HG03460 (cell line): ENCODE data around the gene COL8A1.

Source experiments
- ATAC-seq: cut with Tn5 transposase; IDR thresholded peaks from one replicate; pipeline ENCODE4 v1.9.1; 2021; ENCODE audit not compliant: unreplicated experiment

Gene COL8A1

GRCh38 chr3:99757966-99758365, 119.6 kb downstream of the COL8A1 start:
- ATAC-seq = no peak

DNA sequence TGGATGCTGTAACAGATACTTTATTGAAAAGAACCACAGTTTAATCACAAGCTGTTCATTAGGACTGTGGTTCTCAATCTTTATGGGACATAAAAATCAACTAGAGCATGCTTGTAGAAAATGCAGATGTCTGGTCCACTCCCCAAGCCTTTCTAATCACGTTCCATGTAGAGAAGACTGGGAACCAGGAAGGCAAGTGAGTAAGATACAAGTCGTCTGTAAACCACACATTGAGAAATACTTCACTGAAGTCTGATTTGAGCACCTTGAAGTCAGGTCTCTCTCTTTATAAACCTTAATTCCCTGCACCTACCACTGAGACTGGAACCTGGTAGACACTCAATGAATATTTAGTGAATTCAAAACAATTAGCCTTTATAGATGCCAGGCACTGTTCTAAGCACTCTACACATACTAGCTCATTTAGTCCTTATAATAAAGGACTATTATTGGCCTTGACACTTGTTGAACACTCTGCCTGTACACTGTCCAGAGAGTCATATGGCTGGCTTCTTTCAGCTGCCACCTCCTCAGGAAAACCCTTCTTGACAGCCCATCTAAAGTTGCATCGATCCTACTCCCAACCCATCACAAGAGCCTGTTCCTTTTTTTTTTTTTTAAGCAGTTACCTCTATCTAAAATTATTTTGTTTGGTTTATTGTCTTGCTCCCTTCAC, 120.2 kb downstream of the COL8A1 start:
- ATAC-seq = no peak

DNA sequence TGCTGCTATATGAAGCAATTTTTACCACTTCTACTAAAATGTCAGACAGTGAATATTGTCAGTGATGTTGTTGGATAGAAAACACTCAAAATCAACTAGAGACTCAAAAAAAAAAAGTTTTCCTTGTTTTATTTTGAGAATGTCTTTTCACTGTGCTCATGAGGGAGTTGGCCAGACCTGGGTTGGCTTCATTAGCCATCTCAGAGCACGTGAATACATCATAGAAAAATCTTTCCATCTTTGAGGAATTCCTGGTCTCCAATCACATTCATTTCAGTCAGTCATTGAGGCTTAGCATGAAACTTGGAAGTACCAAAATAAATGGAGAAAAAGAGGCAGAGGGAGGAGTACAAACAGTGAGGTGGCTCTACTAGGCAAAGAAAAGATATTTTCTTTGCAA, 121.6 kb downstream of the COL8A1 start:
- no peak for ATAC-seq

GRCh38 chr3:99760629-99761028, 122.2 kb downstream of the COL8A1 start:
- ATAC-seq = no peak

DNA sequence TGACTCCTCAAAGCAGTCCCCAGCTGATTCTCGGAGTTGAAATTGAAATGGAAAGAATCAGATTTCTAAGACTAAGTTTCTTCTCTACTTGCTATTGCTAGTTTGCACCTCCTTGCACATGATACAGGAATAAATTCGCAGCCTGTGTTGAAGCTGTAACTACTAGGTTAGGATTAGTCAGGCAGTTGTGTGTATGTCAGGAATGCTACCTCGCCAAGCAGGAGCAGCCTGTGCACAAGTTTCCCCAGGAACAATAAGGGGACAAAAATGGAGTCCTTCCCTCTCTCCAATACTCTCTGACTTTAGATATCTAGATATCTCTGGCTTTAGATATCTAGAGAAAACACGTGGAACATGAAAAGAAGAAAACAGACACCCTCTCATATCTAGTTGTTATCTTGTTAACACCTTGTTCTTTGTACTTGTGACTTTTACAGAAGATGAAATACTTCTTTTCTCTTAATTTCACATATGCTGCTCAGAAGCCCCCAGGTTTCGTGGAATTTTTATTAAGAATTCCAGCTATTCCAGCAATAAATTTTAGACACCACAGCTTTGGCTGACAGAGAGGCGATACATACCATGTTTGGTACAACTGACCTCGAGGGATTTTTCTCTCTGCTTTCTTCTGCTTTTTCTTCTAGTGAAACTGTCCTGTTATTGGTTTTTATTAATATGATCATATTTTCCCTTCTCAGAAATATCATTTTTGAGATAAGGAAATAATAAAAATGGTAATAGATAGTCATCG, 123.2 kb downstream of the COL8A1 start:
- ATAC-seq = no peak

GRCh38 chr3:99762901-99763300, 124.5 kb downstream of the COL8A1 start:
- ATAC-seq = no peak

DNA sequence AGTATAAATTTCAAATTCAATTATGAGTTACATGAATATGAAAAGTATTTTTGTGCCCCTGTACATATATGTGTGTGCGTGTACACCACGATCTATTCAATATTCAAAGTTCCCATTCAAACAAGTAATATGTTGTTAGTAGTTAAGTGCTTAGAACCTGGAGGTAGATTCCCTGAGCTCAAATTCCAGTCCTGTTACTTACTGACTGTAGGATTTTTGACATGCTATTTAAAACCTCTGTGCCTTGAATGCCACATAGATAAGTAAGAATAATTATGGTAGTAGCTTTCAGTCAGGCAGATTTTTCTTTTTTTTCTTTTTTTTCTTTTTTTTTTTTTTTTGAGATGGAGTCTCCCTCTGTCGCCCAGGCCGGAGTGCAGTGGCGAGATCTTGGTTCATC, 126.0 kb downstream of the COL8A1 start:
- no peak for ATAC-seq

GRCh38 chr3:99765042-99765942, 126.9 kb downstream of the COL8A1 start:
- ATAC-seq = no peak

DNA sequence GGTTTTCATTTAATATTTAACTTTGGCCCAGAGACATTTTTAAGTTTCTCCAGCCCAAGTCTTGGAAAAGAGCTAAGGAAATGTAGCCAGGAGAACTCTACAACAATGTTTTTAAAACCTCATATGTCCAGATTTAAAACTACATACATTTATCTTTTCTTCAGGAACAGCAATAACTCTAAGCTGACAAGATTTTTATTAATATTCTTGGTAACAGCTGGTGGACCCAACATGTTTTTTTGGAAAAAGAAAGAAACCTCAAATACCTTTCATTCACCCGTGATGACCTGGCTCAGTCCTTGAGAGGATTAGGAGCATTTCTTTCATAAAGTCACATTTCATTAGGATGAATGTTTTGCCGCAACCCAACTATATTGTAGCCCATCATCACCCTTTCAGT, 128.9 kb downstream of the COL8A1 start:
- ATAC-seq = no peak

DNA sequence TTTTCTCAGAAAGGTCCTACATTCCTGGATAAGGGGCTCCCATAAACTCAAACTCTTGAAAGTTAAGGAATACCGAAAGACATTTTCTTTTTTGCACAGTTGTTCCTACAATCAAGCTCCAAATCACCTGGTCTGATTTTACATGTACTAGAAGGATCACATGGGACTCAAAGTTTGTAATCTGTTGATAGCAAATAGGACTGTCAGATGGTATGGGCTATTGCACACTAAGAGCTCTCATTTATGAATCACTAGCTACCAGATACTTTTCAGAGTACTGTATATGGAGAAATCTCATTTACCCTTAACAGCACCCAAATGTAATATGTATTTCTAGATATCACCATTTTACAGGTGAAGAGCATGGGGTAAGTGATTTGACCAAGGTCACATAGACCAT, 129.7 kb downstream of the COL8A1 start:
- no peak for ATAC-seq

- ATAC-seq = no peak
These were observed 130.6 kb downstream of the COL8A1 start for GRCh38 chr3:99768808-99769501.

DNA sequence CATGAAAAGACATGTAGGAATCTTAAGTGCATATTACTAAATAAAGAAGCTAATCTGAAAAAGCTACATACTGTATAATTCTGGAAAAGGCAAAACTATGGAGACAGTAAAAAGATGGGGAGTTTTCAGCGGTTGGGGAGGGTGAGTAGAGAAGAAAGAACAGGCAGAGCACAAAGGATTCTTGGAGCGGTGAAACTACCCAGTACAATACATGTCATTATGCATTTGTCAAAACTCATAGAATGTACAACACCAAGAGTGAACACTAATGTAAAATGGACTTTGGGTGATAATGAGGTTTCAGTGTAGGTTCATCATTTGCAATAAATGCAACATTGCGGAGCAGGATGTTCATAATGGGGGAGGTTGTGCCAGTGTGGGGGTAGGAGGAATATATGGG, 133.8 kb downstream of the COL8A1 start:
- no peak for ATAC-seq

DNA sequence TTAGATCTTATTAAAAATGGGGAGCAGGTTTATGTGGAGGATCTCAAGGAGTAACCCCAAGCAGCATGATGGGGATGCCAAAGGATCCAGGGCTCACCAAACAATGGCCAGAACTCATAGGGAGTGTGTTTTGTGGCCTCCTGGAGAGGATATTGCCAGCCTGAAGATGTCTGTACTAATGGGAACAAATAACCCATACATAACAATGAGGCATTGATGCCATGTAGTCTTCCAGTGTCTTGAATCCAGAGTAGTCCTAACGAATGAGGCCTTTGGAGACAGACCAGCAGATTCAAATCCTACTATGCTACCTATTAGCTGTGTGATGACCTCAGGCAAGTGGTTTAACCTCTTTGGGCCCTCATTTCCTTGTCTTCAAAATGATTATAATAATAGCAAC, 134.3 kb downstream of the COL8A1 start:
- ATAC-seq = no peak

DNA sequence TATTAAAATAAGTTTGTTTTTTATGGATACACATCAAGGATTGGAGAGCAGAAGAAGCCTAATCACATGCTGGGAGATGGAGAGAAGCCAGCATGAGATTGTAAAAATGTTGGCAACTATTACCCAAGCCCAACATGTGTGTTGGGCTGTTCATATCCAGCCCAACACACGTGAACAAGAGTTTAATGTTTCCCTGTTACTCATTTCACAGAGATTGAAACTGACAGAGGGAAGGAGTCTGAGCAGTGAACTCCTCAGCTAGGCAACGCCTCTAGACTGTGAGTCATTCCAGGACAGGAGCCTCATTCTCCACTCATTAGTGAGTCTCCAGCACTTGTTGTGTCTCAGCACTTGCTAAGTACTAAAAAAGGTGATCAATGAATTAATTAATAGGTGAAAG, 136.1 kb downstream of the COL8A1 start:
- peak; percentile 95 for ATAC-seq

DNA sequence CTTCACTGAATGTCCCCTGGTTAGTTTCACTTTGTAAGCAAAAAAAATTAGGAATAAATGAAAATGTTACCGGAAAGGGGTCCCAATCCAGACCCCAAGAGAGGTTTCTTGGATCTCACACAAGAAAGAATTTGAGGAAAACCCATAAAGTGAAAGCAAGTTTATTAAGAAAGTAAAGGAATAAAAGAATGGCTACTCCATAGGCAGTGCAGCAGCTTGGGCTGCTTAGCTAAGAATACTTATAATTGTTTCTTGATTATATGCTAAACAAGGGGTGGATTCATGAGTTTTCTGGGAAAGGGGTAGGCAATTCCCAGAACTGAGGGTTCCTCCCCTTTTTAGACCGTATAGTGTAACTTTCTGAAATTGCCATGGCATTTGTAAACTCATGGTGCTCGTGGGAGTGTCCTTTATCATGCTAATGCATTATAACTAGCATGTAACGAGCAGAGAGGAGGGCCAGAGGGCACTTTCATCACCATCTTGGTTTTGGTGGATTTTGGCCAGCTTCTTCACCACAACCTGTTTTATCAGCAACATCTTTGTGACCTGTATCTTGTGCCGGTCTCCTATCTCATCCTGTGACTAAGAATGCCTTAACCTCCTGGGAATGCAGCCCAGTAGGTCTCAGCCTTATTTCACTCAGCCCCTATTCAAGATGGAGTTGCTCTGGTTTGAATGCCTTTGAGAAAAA, 138.3 kb downstream of the COL8A1 start:
- no peak for ATAC-seq

- ATAC-seq = no peak
These were observed 138.8 kb downstream of the COL8A1 start for GRCh38 chr3:99777210-99777549.

GRCh38 chr3:99777708-99778107, 139.3 kb downstream of the COL8A1 start:
- ATAC-seq = no peak

DNA sequence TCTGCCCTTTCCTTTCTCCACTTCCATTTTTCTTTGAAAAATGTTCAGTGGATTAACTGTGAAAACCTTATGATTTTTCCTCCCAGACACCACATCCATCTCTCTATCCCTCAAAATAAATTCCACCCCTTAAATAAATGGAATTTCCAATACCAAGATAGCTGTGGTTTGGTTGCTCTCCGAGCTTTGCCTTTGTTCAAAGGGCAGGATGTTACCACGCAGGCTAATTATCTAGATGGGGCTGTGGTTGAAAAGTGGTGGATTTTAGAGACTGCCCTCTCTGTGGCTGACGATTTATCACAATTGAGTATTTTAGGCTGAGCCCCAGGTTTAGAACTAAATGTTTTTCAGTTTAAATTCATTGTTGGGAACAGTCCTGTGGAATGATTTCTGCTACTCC, 142.4 kb downstream of the COL8A1 start:
- no peak for ATAC-seq

- ATAC-seq = no peak
These were observed 143.4 kb downstream of the COL8A1 start for GRCh38 chr3:99781761-99782160.

- no peak for ATAC-seq
These were observed 144.7 kb downstream of the COL8A1 start for GRCh38 chr3:99783011-99783573.
